ENCODE results near the gene BRF1.

Gene BRF1

DNA sequence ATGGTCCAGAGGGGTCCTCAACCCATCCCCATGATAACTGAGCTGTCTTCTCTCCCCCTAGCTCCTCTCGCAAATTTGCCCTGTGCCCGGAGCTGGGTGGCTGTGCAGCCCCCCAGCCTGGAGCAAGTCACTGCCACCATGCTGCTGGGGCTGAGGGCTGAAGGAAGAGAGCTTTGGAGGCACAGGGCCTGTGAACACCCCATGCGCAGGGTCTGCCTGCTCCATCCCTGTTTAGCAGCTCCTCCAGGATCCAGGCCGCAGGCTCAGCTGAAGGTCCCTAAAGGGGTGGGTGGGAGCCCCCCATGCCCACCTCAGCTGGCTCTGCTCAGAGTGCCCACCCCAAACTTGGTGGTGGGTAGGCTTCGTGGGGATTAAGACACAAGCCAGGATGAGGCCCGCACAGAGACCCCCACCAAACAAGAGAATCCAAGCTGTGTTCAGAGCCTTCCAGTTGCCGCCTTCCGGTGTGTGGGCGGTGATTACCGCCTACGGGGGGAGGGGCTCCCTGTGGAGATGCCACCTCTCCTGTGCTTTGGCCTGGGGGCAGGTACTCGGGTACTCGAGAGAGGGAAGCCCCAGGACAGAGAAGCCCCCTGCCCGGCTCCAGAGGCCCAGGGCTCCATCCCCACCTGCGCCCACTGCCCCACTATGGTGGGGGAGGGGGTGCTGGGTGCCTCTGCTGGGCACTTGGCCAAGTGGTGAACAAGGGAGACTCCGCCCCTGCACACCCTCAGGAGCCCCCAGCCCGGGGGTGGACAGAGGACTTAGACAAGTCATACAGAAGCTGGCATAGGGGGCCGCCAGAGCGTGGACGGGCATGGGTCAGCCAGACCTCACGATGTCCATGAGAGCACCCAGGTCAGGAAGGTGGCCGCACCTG, 130.8 kb downstream of the BRF1 start:
- no peak for ATAC-seq

GRCh38 chr14:105168979-105169507, 131.8 kb downstream of the BRF1 start:
- ATAC-seq, result peak; percentile 27 to 32

DNA sequence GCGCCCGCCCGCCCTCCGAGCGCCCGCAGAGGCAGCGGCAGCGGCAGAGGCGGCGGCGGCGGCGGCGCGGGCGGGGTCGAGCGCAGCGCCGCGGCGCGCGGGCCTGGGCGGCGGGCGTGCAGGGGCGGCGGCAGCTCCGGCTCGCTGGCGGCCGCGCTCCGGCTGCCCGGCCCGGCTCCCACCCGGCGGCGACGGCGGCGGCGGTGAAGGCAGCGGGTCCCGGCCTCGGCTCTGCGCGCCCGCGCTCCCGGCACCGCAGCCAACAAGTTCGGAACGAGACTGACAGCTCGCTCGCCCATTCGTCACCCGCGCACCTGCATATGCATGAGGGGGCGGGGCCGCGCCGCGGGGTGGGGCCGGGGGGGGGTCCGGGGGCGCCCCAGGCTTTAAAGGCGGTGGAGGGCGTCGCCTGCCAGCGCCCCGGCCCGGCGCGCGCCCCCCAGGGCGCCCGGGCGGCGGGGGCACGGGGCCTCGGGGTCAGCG, 132.3 kb downstream of the BRF1 start, which contains the start of gene JAG2:
TSS of gene JAG2 (minus strand) at position 281 of the 483 bp plus-strand sequence. CDS start 356 bp downstream, outside the sequence.
- peak; percentile 48 to 53 for ATAC-seq

DNA sequence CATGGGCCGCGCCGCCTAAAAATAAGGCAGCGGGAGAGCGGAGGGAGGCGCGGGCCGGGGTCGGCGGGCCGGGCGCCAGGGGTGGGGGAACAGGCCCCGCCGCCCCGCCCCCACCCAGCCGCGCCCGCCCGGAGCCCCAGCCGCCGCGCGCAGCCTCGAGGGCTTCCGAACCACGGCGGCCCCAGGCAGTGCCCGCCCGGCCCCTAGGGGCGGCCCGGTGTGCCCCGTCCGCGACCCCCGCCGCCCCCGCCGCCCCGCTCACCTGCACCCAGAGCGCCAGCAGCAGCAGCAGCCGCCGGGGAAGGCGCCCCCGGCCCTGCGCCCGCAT, 132.7 kb downstream of the BRF1 start:
- ATAC-seq, result no peak

GRCh38 chr14:105167303-105168092, 133.3 kb downstream of the BRF1 start:
- ATAC-seq, result peak in 1 of 2 donors; percentile 6

DNA sequence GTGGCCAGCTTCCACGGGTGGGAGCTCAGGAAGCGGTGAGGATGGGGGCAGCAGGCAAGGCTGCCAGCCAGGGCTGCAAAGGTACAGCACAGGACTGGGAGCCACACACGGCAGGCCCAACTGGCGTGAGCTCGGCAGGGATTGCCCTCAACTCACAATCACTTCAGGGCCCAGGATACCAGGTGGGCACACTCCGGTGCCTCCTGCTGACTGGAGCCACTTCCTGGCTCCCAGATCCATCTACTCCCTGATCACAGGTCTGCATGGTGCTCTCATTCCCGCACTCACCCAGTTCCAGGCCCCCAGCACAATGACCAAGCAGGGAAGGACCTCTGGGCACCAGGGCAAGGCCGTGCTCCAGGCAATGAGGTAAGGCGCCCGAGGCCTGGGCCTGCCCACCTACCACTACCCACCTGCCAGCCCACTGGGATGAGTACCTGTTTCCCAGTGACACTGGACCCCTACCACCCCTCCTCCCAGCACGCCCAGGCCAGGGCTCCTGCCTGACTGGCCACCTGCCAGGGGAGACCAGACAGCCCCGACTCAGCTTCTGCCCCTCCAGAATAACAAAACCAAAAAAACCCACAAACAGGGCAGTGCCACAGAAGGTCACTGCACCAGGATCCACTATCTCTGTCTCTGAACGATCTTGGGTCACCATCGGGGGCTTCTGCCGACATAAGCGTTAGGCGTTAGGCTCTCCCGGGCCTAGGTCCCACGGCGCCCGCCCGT, 134.1 kb downstream of the BRF1 start:
- ATAC-seq, result no peak

DNA sequence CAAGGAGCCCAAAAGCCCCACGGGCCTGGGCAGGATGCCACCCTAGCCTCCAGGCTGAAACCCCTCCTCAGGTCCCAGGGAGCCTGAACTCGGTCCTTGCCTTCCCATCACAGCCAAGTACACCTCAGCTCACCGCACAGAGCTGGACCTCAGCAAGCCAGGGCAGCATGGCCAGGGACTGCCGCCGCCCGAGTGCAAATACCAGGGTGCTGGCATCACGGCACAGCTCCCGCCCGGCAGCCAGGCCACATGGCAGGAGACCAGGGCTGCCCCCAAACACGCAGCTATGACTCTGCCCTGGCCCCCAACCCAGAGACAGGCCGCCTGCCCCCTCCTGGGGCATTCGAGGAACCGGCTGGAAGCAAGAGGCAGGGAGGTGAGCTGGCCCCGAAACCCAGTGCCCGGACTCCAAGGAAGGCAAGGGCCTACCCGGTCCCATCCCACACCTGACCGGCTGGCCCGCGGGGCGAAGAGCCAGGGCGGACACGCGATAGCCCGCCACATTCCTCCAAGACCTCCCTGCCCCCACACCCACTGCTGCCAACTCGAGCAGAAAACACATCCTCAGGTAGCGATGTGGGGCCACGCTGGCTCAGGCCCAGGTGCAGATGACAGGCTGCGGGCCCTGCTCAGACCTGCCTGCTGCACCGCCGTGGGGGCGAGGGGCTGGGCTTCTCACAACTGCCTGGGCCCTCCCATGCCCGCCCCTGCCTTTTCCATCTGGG, 134.9 kb downstream of the BRF1 start:
- ATAC-seq, result no peak

DNA sequence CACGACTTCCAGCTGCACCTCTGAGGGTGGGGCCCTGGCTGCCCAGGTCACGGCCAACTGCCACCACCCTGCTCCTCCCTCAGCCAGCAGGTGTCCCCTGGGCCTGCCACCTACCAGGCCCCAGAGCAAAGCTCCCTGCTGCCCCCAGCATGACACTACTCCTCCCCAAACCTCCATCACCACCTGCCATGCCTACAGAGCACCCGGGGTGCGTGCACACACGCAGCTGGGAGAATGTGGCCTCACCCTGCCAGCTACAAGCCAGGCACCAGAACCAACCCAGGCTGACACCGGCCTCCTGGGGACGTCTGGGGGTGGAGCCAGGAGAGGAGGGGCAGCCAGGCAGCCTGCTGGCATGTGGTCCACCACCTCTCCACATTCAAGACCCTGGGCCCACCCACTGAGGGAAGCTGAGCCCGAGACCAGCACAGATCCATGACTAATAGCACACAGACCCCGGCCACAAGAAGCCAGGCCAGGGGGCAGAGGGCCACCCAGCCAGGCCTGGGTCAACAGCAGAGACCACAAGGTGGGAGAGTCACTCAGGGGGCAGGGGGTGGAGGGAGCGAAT, 135.6 kb downstream of the BRF1 start:
- no peak for ATAC-seq

DNA sequence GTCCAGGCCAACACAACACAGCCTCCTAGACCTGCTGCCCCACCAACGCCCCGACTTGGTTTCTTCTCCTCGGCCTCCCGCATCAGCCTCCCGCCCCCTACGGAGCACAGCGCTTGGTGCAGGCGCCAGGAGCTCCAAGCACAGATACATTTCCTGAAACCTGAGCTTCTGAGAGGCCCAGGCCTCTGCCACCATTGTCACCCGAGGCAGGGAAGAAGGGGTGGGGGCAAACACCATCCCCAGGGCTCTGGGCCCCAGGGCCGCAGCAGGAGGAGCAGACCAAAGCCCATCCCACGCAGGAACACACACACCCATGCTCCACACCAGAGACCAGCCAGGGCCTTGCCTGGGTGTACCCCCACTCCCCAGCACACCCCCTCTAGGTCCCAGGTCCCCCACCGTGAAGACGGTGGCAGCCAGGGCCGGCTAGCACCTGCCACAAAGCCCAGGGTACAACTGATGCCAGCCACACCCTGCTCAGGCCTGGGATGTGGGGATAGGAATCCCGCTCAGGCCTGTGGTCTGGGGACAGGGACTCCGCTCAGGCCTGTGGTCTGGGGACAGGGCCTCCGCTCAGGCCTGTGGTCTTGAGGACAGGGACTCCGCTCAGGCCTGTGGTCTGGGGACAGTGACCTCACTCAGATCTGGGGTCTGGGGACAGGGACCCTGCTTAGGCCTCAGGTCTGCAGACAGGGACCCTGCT, 137.6 kb downstream of the BRF1 start:
- no peak for ATAC-seq

GRCh38 chr14:105162669-105162979, 138.2 kb downstream of the BRF1 start:
- ATAC-seq, result no peak

DNA sequence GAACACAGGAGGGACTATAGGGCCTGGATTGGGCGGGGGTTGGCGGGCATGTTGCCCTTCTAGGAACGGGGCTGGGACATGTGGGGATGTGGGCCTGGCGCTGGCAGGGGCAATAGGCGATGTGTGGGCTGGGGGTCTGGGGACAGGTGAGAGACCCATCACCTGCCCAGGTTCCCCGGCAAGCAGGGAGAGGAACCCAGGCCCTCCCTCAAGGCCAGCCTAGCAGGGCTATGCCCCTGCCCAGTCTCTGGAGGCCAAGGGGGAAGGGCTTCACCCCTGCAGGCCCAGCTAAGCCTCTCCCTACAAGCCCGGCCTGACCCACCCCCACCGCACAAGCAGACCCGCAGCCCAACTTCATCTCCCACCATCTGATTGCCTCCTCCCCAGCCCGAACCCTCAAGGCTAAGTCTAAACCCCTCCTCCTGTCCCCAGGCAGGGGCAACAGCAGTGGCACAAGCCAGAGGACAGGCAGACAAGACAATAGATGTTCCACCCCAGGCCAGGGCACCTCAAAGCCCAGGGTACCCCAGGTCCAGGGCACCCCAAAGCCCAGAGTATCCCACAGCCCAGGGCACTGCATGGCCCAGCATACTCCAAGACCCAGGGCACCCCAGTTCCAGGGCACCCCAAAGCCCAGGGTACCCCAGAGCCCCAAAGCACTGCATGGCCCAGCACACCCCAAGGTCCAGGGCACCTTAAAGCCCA, 138.7 kb downstream of the BRF1 start:
- peak in 1 of 2 donors; percentile 21 for ATAC-seq

DNA sequence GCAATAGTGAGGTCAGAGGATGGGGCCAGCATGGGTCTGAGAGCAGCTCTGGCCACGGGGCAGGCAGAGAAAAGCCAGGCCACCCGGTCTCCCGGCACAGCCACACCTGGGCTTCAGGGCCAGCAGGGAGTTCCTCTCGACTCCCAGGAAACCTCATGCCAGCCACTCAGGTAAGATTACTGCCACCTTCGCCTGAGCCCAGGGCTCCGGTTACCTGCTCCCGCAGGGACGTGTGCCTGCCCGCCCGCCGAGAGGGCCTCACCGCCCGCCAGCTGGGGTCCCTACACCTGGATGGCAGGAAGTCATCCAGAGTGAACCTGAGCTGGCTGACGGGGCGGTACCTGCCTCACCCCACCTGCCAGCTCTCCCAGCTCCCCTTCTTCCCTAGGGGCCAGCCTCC, 139.5 kb downstream of the BRF1 start:
- ATAC-seq, result no peak

DNA sequence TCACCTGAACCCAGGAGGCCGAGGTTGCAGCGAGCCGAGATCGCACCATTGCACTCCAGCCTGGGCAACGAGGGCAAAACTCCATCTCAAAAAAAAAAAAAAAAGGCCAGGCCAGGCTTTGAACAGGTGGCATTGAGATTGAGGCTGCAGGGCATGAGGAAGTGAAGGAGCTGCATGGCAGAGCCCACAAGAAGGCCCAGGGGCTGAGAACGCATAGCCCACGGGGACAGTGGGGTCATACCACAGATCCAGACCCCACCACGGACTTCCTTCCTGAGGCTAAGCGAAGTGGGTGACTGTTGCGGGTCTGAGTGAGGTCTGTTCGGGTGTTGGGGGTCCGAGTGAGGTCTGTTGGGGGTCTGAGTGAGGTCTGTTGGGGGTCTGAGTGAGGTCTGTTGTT, 140.0 kb downstream of the BRF1 start:
- no peak for ATAC-seq

GRCh38 chr14:105159344-105159743, 141.5 kb downstream of the BRF1 start:
- no peak for ATAC-seq

Measured in activated CD4-positive, CD25-positive, alpha-beta regulatory T cell treated with anti-CD3 and anti-CD28 coated beads, Interleukin-2, amount 50 U/mL, for 24 hours (primary cell).